ENCODE measurements around the gene SSPN. TPM values are rescaled to one million over a fixed set of nuclear protein-coding genes. Genes with fewer than 3 reads are reported as not detected.

SSPN gene
- total RNA-seq, 1 experiment from 2014 or later: 10.4 TPM

DNA sequence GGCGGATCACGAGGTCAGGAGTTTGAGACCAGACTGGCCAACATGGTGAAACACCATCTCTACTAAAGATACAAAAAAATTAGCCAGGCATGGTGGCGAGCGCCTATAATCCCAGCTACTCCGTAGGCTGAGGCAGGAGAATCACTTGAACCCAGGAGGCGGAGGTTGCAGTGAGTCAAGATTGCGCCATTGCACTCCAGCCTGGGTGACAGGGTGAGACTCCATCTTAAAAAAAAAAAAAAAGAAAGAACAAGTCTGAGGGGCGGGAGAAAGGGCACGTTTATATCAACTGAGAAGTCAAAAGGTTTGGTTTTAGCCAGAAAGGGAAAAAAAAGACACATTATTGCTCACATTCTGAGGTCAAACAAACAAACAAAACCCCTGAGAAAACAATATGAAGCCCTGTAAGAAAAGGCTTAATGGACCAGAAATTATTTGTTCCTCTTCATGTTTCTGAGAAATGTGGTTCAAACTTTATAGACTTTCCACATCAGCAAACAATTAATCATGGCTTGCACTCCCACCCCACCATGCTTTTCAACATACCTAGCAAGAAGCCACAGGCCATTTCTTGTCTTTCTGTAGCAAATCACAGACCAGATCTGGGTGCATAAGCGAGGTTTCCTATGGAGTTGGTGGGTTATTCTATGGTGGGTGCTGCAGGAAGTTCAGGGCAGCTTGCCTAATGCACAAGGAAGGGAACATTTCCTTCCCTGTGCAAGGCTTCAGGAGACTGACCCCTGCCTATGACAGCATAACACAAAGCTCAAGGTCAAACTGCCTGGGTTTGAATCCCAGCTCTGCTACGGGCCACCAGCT lies 80.1 kb downstream of the SSPN start:
- no peaks in the 10 kb centered on the region for H3K27me3 ChIP-seq (ENCODE audit: insufficient read depth, low read depth)
- peak overlapping the region; percentile 16; the same call in 1 of the 2 replicates for H3K4me3 ChIP-seq
- DNase-seq: peak in 1 of 2 experiments; percentile 83
- no peaks in the 10 kb centered on the region for H3K79me2 ChIP-seq (ENCODE audit: low read depth)
- peaks cover 62% of the 10 kb centered on the region for H3K4me1 ChIP-seq (replicated peaks; ENCODE audit: insufficient read depth)
- H3K9me2 ChIP-seq (ENCODE audit: insufficient read depth): no peaks in the 10 kb centered on the region
- H3K36me3 ChIP-seq (ENCODE audit: low read depth): no peaks in the 10 kb centered on the region
- H3K9me3 ChIP-seq (ENCODE audit: insufficient read depth, low read depth): no peaks in the 10 kb centered on the region
- POLR2A ChIA-PET (ENCODE audit: unreplicated experiment): interaction anchor here (0.7 to 1.2 kb wide), 3 partner anchors 29 to 157 kb away, joined by 3 to 5 read pairs (median 4); no protein-coding TSS in a partner anchor
- BruUV-seq (replicated peaks): TSS peak; percentile 95
- peak overlapping the region; percentile 71 for H2AFZ ChIP-seq
- TF ChIP-seq, protein P1, sequence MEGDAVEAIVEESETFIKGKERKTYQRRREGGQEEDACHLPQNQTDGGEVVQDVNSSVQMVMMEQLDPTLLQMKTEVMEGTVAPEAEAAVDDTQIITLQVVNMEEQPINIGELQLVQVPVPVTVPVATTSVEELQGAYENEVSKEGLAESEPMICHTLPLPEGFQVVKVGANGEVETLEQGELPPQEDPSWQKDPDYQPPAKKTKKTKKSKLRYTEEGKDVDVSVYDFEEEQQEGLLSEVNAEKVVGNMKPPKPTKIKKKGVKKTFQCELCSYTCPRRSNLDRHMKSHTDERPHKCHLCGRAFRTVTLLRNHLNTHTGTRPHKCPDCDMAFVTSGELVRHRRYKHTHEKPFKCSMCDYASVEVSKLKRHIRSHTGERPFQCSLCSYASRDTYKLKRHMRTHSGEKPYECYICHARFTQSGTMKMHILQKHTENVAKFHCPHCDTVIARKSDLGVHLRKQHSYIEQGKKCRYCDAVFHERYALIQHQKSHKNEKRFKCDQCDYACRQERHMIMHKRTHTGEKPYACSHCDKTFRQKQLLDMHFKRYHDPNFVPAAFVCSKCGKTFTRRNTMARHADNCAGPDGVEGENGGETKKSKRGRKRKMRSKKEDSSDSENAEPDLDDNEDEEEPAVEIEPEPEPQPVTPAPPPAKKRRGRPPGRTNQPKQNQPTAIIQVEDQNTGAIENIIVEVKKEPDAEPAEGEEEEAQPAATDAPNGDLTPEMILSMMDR (conservative IDR thresholded peaks at IDR 0.05): no peak
- TF ChIP-seq EZH2 (IDR thresholded peaks at IDR 0.05; ENCODE audit: low read depth): no peak
- peak overlapping the region; percentile 98 for H3K27ac ChIP-seq
- CTCF ChIA-PET: interaction anchor here (0.7 to 1.7 kb wide), 4 partner anchors 147 to 1414 kb away, joined by 3 to 12 read pairs (median 6); no protein-coding TSS in a partner anchor
- H3K4me2 ChIP-seq: peak overlapping the region; percentile 71
- intact Hi-C loops (cut with micrococcal nuclease; ENCODE audit: unreplicated experiment): loop anchor here (2.0 to 10.0 kb wide), 2 partner anchors 23 to 559 kb away; partner anchors contain the start of gene ITPR2
- peaks cover 33% of the 10 kb centered on the region for H3F3A ChIP-seq (ENCODE audit: insufficient read depth, low read depth)
- no peaks in the 10 kb centered on the region for H4K20me1 ChIP-seq (ENCODE audit: insufficient read depth)

DNA sequence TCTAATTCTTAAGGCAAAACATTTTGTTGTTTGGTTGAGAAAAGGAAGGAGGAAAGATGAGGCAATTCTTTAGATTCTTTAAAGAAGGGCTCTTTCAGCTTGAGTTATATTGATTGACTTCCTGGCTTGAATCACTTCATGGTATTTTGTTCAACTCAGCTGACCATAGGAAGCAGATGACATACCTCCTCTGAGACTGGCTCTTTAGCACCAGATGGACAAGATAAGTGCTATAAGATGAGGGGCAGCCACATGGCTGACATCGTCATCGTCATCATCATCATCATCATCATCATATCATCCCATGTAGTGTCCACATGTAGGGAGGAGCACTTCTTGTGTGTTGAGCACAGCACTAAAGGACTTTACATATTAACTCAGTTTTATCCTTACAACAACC lies 81.3 kb downstream of the SSPN start:
- no peak overlapping the region for H2AFZ ChIP-seq

More for the DNA sequence above, 81.3 kb downstream of the SSPN start:
- ChIA-PET CTCF (interaction anchor here (0.6 to 1.0 kb wide), 3 partner anchors 169 to 233 kb away, joined by 3 to 5 read pairs (median 4); no protein-coding TSS in a partner anchor), POLR2A (ENCODE audit: unreplicated experiment) (no interaction called here)
- Histone ChIP-seq H3K9me3 (ENCODE audit: insufficient read depth, low read depth) (no peaks in the 10 kb centered on the region), H3K9me2 (ENCODE audit: insufficient read depth) (no peaks in the 10 kb centered on the region), H3K4me3 (no peak overlapping the region), H3K4me1 (replicated peaks; ENCODE audit: insufficient read depth) (peaks cover 51% of the 10 kb centered on the region), H4K20me1 (ENCODE audit: insufficient read depth) (no peaks in the 10 kb centered on the region), H3K79me2 (ENCODE audit: low read depth) (no peaks in the 10 kb centered on the region), H3K36me3 (ENCODE audit: low read depth) (no peaks in the 10 kb centered on the region), H3F3A (ENCODE audit: insufficient read depth, low read depth) (peaks cover 28% of the 10 kb centered on the region), H3K27ac (no peak overlapping the region; the same call in 1 of the 2 replicates), H3K4me2 (no peak overlapping the region), H3K27me3 (ENCODE audit: insufficient read depth, low read depth) (no peaks in the 10 kb centered on the region)
- BruUV-seq (replicated peaks): no TSS peak
- intact Hi-C loops (cut with micrococcal nuclease; ENCODE audit: unreplicated experiment): loop anchor here (10.0 kb wide), 1 partner anchor 558 kb away; the partner anchor contains the start of gene ITPR2
- DNase-seq: no peak
- TF ChIP-seq, protein P1 (conservative IDR thresholded peaks at IDR 0.05): no peak

Data from PC-9 (cell line).